A549 treated with AZD9567 at 1 μM for 4 hours (cell line): Measurements from ENCODE around the gene ACTRT1. TPM values are rescaled to one million over a fixed set of nuclear protein-coding genes. Genes with fewer than 3 reads are reported as not detected.

Experiments used
- total RNA-seq: library from RNA; stranded (reverse); fragments of 200-300 nt; extraction: Qiagen RNA extraction; gene quantifications from 5 replicates; pipeline ENCODE4 v1.2.3, GENCODE V29; 2022; ENCODE audit not compliant: insufficient read depth

Gene ACTRT1
- not detected in 5 replicates for total RNA-seq

GRCh38 chrX:128052303-128052702 is at the start of gene ACTRT1:
ACTRT1 (minus strand) TSS chrX:128052403; CDS start chrX:128052206, 197 bp downstream.

